Measurements from ENCODE around the gene CAB39L.

CAB39L gene

DNA sequence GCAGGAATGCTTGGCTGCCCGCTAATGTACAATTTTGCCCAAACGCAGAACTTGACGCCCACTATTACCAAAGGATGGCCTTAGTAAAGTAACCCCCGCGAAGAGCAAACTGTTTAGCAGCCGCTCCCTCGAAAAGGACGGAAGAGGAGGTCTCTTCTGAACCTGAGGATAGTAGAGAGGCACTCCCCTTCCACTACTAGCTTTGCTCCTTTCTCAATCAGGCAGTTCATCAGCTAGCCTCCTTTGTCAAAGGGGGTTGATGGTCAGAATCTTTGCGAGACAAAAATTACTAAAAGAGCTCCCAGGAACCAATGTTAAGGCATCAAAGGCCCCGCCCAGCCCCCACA lies 534 bp downstream of the CAB39L start:
- DNase-seq (ENCODE audit: low read depth in 1 of 2, low spot score in 1 of 2) = no peak

GRCh38 chr13:49441846-49442245 lies 2.0 kb downstream of the CAB39L start:
- DNase-seq (ENCODE audit: low read depth in 1 of 2, low spot score in 1 of 2) = no peak

DNA sequence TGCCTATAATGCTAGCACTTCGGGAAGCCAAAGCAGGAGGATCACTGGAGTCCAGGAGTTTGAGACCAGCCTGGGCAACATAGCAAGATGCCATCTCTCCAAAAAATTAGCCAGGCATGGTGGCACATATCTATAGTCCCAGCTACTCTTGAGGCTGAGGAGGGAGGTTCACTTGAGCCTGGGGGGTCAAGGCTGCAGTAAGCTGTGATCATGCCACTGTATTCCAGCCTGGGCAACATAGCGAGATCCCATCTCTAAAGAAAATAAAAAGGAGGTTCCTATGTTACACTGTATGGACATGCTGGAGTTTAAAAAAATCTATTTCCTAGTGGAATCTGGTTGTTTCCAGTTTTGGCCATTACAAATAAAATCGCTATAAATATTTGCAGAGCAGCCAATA lies 2.6 kb downstream of the CAB39L start:
- DNase-seq (ENCODE audit: low read depth in 1 of 2, low spot score in 1 of 2) = no peak

DNA sequence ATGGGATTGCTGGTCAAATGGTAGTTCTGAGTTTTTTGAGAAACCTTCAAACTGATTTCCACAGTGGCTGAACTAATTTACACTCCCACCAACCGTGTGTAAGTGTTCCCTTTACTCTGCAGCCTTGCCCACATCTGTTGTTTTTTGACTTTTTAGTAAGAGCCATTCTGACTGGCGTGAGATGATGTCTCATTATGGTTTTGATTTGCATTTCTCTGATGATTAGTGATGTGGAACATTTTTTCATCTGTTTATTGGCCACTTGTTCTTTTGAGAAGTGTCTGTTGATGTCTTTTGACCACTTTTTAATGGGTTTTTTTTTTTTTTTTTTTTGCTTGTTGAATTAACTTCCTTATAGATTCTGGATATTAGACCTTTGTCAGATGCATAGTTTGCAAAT lies 4.3 kb downstream of the CAB39L start:
- DNase-seq (ENCODE audit: low read depth in 1 of 2, low spot score in 1 of 2) = no peak

- DNase-seq (ENCODE audit: low read depth in 1 of 2, low spot score in 1 of 2) = no peak
Measured at GRCh38 chr13:49437705-49438104, 6.2 kb downstream of the CAB39L start.

- no peak for DNase-seq (ENCODE audit: low read depth in 1 of 2, low spot score in 1 of 2)
Measured at GRCh38 chr13:49436890-49437289, 7.0 kb downstream of the CAB39L start.

GRCh38 chr13:49435992-49436391 lies 7.9 kb downstream of the CAB39L start:
- DNase-seq (ENCODE audit: low read depth in 1 of 2, low spot score in 1 of 2) = no peak

- DNase-seq (ENCODE audit: low read depth in 1 of 2, low spot score in 1 of 2) = no peak
Measured at GRCh38 chr13:49429121-49429520, 14.7 kb downstream of the CAB39L start.

DNA sequence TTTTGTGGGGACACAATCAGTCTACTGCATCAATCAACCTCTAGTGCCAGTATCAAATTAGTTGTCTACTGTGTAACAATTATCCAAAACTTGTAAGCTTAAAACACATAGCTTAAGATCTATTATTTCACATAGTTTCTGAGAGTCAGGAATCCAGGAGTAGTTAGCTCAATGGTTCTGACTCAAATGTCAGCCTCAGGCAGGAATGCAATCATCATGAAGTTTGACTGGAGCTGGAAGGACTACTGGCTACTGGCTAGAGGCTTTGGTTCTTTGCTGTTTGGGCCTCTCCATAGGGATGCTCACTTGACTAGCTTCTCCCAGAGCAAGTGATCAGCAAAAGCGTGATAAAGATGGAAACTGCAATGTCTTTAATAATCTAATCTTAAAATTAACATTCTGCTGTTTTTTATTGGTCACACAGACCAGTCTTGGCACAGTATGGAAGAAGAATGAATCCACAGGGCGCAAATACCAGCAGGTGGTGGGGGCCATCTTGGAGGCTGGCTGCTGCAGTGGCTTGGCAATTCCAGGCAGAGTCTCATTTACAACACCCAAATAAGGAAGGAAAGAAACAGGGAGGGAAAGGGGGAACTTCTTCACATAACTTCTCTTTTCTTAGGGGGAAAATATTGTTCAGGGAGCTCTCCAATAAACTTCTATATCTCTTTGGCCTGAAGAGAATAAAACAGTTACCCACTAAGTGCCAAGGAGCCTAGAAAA lies 15.7 kb downstream of the CAB39L start:
- DNase-seq (ENCODE audit: low read depth in 1 of 2, low spot score in 1 of 2) = no peak

GRCh38 chr13:49424011-49424560 lies 19.8 kb downstream of the CAB39L start:
- DNase-seq (ENCODE audit: low read depth in 1 of 2, low spot score in 1 of 2) = no peak

- no peak for DNase-seq (ENCODE audit: low read depth in 1 of 2, low spot score in 1 of 2)
Measured at GRCh38 chr13:49421391-49421790, 22.5 kb downstream of the CAB39L start.

GRCh38 chr13:49419276-49419675 lies 24.6 kb downstream of the CAB39L start:
- DNase-seq (ENCODE audit: low read depth in 1 of 2, low spot score in 1 of 2) = no peak

DNA sequence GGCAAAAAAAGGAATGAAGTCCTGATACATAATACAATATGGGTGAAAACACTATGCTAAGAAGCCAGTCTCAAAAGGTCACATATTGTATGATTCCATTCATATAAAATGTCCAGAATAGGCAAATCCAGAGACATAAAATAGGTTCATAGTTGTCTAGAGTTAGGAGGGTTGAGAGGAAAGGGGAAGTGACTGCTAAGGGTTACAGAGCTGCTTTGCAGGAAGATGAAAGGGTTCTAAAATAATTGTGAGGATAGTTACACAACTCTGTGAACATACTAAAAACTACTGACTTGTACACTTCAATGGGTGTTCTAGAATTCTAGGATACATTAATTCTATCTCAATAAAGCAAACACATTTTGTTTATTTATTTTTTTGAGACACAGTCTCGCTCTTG lies 25.7 kb downstream of the CAB39L start:
- no peak for DNase-seq (ENCODE audit: low read depth in 1 of 2, low spot score in 1 of 2)

- DNase-seq (ENCODE audit: low read depth in 1 of 2, low spot score in 1 of 2) = no peak
Measured at GRCh38 chr13:49417161-49417560, 26.7 kb downstream of the CAB39L start.

- no peak for DNase-seq (ENCODE audit: low read depth in 1 of 2, low spot score in 1 of 2)
Measured at GRCh38 chr13:49412749-49413148, 31.1 kb downstream of the CAB39L start.

GRCh38 chr13:49411353-49411752 lies 32.5 kb downstream of the CAB39L start:
- DNase-seq (ENCODE audit: low read depth in 1 of 2, low spot score in 1 of 2) = no peak

DNA sequence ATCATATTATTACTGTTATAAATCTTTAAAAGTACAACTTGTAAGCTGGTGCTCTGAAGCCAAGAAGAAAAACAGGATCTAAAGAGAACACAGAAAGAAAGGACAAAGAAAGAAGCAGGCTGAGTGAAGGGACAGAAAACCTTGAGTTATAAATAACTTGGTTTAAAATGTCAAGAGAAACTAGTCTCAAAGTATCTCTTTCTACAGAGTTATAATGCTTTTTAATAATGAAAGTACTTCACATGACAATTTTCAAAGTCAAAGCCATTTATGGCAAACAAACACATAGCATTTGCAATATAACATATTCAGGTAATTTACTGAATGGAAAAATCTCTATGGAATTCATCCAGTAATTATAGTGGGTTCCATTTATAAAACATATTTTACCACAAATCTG lies 33.4 kb downstream of the CAB39L start:
- DNase-seq (ENCODE audit: low read depth in 1 of 2, low spot score in 1 of 2) = no peak

DNA sequence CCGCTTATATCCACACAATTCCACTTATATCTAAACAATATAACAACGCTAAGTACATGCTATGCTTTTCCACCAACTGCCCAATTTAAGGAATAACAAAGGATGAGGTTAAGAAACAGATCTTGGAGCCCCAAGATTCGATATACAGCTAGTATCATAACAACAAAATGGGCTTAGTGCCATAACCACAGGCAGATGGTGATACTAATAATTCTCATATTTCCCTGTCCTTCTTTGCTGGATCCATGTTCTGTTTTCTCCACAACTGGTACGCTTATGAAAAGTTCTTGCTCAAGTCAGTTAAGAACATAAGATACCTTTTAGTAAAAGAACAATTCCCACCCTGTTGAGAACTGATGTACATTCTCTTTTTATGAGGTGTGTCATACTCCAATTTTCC lies 33.9 kb downstream of the CAB39L start:
- DNase-seq (ENCODE audit: low read depth in 1 of 2, low spot score in 1 of 2) = no peak

GRCh38 chr13:49409008-49409407 lies 34.9 kb downstream of the CAB39L start:
- DNase-seq (ENCODE audit: low read depth in 1 of 2, low spot score in 1 of 2) = no peak

- DNase-seq (ENCODE audit: low read depth in 1 of 2, low spot score in 1 of 2) = no peak
Measured at GRCh38 chr13:49407936-49408335, 35.9 kb downstream of the CAB39L start.

- no peak for DNase-seq (ENCODE audit: low read depth in 1 of 2, low spot score in 1 of 2)
Measured at GRCh38 chr13:49407068-49407467, 36.8 kb downstream of the CAB39L start.

GRCh38 chr13:49404703-49405020 lies 39.2 kb downstream of the CAB39L start:
- no peak for DNase-seq (ENCODE audit: low read depth in 1 of 2, low spot score in 1 of 2)

DNA sequence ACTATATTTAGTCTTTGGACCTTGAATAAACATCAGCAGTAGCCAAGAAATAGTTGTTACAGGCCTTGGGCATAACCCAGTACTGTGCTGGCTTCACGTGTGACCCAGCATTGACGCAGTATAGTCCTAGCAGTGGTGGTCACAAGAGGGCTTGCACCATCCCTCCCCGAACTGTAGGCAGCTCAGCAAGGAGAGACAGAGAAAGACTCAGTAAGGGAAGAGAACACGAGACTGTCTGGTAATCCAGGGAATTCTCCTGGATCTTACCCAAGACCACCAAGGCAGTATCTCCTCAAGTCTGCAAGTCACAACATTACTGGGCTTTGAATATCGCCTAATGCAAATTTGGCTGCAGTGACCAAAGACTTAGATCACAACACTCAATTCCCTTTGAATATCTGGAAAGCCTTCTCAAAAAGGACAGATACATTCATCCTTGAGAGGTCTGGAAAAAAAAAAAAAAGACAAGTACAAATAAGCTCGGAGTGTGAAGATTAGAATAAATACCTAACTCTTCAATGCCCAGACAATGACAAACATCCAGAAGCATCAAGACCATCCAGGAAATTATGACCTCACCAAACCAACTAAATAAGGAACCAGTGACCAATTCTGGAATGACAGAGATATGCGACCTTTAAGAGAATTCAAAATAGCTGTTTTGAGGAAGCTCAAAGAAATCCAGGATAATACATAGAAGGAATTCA lies 39.7 kb downstream of the CAB39L start:
- DNase-seq (ENCODE audit: low read depth in 1 of 2, low spot score in 1 of 2) = no peak

Measured in activated CD4-positive, alpha-beta T cell treated with anti-CD3 and anti-CD28 coated beads, Interleukin-2, amount 50 U/mL, for 24 hours (primary cell).